Lung (tissue), 12 donors: ENCODE results near the gene GPATCH4. TPM values are rescaled to one million over a fixed set of nuclear protein-coding genes. Genes with fewer than 3 reads are reported as not detected.

ENCODE experiments used
- ATAC-seq: fragments of 200-7000 bp; cut with Tn5 transposase; one replicate; pipeline ENCODE4 v1.9.1; 2020; ENCODE audit warnings: moderate number of reproducible peaks; ENCODE audit not compliant: insufficient read depth, low FRiP score
- DNase-seq, 3 donors: peaks; one replicate each; pipeline ENCODE4 v3.0.0-alpha.2; 2013 to 2017
- H3K27ac ChIP-seq, 2 donors: one replicate each; pipeline ENCODE4 v1.5.1; 2013; ENCODE audit warnings: mild to moderate bottlenecking in 2 of 2, moderate library complexity in 2 of 2, control low read depth in 1 of 2, inconsistent platforms in 1 of 2, low read depth in 1 of 2, low read length in 1 of 2
- H3K27me3 ChIP-seq, 3 donors: one replicate each; pipeline ENCODE4 v1.5.1; 2013; ENCODE audit warnings: low read length in 2 of 3; ENCODE audit not compliant: control insufficient read depth in 3 of 3, insufficient read depth in 3 of 3
- H3K36me3 ChIP-seq, 4 donors: one replicate each; pipeline ENCODE4 v1.5.1; 2013; ENCODE audit warnings: low read length in 4 of 4, mild to moderate bottlenecking in 1 of 4, moderate library complexity in 1 of 4; ENCODE audit not compliant: control insufficient read depth in 4 of 4, insufficient read depth in 4 of 4
- H3K4me1 ChIP-seq, 5 donors: one replicate each; pipeline ENCODE4 v1.5.1; 2013; ENCODE audit warnings: low read length in 5 of 5, mild to moderate bottlenecking in 2 of 5, moderate library complexity in 1 of 5; ENCODE audit not compliant: control insufficient read depth in 5 of 5, insufficient read depth in 5 of 5
- H3K4me3 ChIP-seq: one replicate; pipeline ENCODE4 v1.5.1; 2013; ENCODE audit warnings: mild to moderate bottlenecking, control low read depth, moderate library complexity
- H3K9ac ChIP-seq, 2 donors: one replicate each; pipeline ENCODE4 v1.5.1; 2013; ENCODE audit warnings: low read length in 2 of 2, control low read depth in 1 of 2; ENCODE audit not compliant: insufficient read depth in 1 of 2
- H3K9me3 ChIP-seq, 4 donors: one replicate each; pipeline ENCODE4 v1.5.1; 2013; ENCODE audit warnings: low read length in 3 of 4, mild to moderate bottlenecking in 1 of 4, moderate library complexity in 1 of 4; ENCODE audit not compliant: control insufficient read depth in 4 of 4, insufficient read depth in 3 of 4
- WGBS, 2 donors: extraction: QIAGEN DNeasy Blood & Tissue Kit; methylation state at CpG; one replicate each; pipeline ENCODE4 v1.1.7; 2013; 5-methylcytosine and 5-hydroxymethylcytosine counted together
- polyA plus RNA-seq, 2 donors: library from polyadenylated mRNA; stranded (reverse); fragments of 200-250 nt; gene quantifications; one replicate each; pipeline ENCODE4 v1.2.1, GENCODE V29; 2013
- total RNA-seq, 2 donors: library from RNA; depleted of rRNA in 1 of 2; stranded (reverse); fragments of >200 nt in 1 of 2; gene quantifications; one replicate each; pipeline ENCODE4 v1.2.1, GENCODE V29; 2014 to 2021
- TF ChIP-seq, protein P1 (sequence below): IDR thresholded peaks from 2 replicates; pipeline ENCODE4 v1.5.1; 2012; ENCODE audit warnings: mild to moderate bottlenecking; ENCODE audit errors: control extremely low read depth, extremely low read depth
- donor health status: control.
- donor health status: control.
- donor health status: Bipolar disorder and iron deficiency.
- donor health status: healthy.
- donor health status: DM: yes; HTN: yes; CAD: no.

The GPATCH4 gene
- total and polyA plus RNA-seq, 4 donors, result 11.9 to 34.3 (median 24.6) TPM

DNA sequence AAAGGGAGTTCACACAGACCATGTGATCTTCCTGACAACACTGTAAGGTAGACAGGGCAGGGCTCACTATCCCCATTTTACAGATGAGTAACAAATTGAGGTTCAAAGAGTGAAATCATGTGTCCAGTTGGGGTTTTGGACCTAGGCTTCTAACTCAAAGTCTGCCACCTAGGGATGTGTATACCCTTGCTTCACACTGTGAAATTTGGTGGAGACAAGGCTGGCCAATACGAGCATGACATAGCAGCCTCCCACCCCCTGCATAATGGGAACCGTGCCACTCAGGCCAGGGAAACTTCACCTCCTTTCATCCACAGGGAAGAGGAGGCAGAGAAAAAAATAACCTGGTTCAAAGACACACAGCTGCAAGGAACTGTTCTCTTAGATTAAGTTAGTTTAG, 35.8 kb downstream of the GPATCH4 start:
- no peak for ATAC-seq
- DNase-seq, result no peak
- TF ChIP-seq, protein P1, sequence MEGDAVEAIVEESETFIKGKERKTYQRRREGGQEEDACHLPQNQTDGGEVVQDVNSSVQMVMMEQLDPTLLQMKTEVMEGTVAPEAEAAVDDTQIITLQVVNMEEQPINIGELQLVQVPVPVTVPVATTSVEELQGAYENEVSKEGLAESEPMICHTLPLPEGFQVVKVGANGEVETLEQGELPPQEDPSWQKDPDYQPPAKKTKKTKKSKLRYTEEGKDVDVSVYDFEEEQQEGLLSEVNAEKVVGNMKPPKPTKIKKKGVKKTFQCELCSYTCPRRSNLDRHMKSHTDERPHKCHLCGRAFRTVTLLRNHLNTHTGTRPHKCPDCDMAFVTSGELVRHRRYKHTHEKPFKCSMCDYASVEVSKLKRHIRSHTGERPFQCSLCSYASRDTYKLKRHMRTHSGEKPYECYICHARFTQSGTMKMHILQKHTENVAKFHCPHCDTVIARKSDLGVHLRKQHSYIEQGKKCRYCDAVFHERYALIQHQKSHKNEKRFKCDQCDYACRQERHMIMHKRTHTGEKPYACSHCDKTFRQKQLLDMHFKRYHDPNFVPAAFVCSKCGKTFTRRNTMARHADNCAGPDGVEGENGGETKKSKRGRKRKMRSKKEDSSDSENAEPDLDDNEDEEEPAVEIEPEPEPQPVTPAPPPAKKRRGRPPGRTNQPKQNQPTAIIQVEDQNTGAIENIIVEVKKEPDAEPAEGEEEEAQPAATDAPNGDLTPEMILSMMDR, result no peak
- Histone ChIP-seq H3K9me3 (peaks cover 0 to 1% (median 0%) of the 10 kb centered on the region in 4 donors), H3K27me3 (no peaks in the 10 kb centered on the region), H3K9ac (no peak overlapping the region), H3K36me3 (peaks cover 0 to 8% (median 3%) of the 10 kb centered on the region in 4 donors), H3K27ac (no peak overlapping the region), H3K4me1 (no peaks in the 10 kb centered on the region), H3K4me3 (no peak overlapping the region)
- WGBS, 2 donors, result 82 to 84% methylated on average over 2 of the region's 2 CpGs

DNA sequence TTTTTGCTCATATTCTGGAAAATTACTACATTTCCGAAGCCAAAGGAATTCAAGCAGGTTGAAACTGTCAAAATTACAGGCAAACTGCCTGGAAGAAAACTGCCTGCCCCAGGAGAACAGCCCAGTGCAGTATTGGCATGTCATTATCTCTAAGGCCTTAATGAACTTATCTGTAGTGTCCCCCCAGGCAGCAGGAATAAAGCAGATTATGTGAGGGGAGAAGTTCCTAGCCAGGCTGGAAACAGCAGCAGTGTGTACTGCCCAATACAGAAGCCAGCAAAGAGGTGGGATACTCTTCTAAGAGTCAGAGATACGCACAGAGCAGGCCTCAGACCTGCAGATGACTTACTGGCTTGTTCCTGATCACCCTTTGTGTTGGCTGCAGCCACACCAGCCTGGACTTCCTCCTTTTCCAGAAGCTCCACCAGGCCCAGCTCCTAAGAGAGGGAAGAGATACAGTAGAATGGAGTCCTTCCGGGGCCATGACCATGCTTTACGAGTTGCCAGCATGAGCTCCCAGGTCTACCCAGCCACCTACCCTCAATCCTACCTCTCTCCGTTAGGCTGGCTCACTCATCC, 40.6 kb downstream of the GPATCH4 start:
- no peaks in the 10 kb centered on the region for H3K27me3 ChIP-seq
- no peak overlapping the region for H3K4me3 ChIP-seq
- TF ChIP-seq, protein P1, result no peak
- WGBS, 2 donors, result 74 to 75% methylated on average over 5 of the region's 5 CpGs
- no peak for ATAC-seq
- no peaks in the 10 kb centered on the region for H3K4me1 ChIP-seq
- no peak for DNase-seq
- no peak overlapping the region for H3K27ac ChIP-seq
- H3K9me3 ChIP-seq, result peaks cover 0 to 1% (median 0%) of the 10 kb centered on the region in 4 donors
- no peak overlapping the region for H3K9ac ChIP-seq
- peaks cover 0 to 12% (median 3%) of the 10 kb centered on the region in 4 donors for H3K36me3 ChIP-seq

DNA sequence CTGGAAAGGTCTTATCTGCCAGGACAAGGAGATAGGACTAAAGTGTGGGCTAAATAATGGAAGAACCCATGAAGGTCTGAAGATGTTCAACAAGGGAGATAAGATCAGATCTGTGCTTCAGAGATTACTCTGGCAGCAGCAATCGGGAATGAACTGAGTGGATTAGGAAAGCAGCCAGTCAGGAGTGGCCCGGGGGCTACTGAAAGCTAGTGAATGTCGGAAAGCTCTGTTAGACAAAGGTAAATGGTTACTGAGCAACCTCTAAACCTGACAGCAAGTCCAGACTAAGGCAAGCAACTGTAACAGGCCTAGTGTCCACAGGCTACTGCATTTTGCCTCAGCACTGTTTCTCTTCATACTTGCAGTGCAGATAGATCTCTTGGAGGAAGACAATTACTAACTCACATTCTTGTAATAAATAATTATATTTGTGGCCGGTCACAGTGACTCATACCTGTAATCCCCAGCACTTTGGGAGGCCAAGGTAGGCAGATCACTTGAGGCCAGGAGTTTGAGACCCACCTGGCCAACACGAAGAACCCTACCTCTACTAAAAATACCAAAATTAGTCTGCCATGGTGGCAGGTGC, 41.4 kb downstream of the GPATCH4 start:
- Histone ChIP-seq H3K9ac (no peak overlapping the region), H3K4me1 (no peaks in the 10 kb centered on the region), H3K9me3 (peaks cover 0 to 1% (median 0%) of the 10 kb centered on the region in 4 donors), H3K4me3 (no peak overlapping the region), H3K36me3 (peaks cover 0 to 12% (median 3%) of the 10 kb centered on the region in 4 donors), H3K27me3 (no peaks in the 10 kb centered on the region), H3K27ac (no peak overlapping the region)
- TF ChIP-seq, protein P1, result no peak
- no peak for ATAC-seq
- no peak for DNase-seq
- 82 to 86% methylated on average over 5 of the region's 5 CpGs for WGBS, 2 donors
